Measurements from ENCODE around the gene VIPR2. TPM values are rescaled to one million over a fixed set of nuclear protein-coding genes. Genes with fewer than 3 reads are reported as not detected.

The VIPR2 gene
- total RNA-seq, 6 experiments from 2014 or later = 0.15 to 0.51 (median 0.26) TPM; not detected in 2

GRCh38 chr7:159160450-159160849 lies 15.8 kb upstream of the VIPR2 start:
- ATAC-seq (no peak), DNase-seq (no peak)
- 60% methylated on average over 2 of the region's 7 CpGs for WGBS (ENCODE audit: insufficient coverage, low coverage, low lambda C conversion rate, missing lambda C conversion rate)
- no peak for TF ChIP-seq POLR2A (IDR thresholded peaks at IDR 0.05)
- TF ChIP-seq CTCF (IDR thresholded peaks at IDR 0.05) = no peak
- H3K9me3 ChIP-seq = no peaks in the 10 kb centered on the region
- no peaks in the 10 kb centered on the region for H3K27me3 ChIP-seq
- H3K27ac ChIP-seq = no peak overlapping the region
- no peaks in the 10 kb centered on the region for H3K4me1 ChIP-seq
- intact Hi-C loops (cut with DNase I) = no loop called here
- H3K36me3 ChIP-seq = no peaks in the 10 kb centered on the region
- H3K4me3 ChIP-seq = no peak overlapping the region

DNA sequence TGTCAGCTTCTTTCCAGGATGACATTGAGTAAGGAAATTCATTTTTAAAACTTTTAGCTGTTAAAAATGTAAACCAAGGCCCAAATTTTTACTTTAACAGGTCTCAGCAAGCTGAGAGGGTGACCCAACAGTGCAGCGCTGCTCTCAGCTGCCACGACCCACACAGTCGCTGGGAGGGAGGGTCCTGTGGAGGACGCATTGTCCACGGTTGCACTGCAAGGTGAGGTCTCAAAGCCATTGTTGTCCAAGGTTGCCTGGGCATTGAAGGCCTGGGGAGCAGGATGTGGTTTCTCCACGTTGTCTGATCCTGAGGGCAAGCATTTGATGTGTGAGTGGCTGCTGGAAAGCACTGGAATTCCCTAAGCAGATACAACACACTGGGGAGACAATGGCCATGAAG lies 15.1 kb upstream of the VIPR2 start:
- intact Hi-C loops (cut with DNase I) = no loop called here
- ATAC-seq (no peak), DNase-seq (no peak)
- Histone ChIP-seq H3K4me1 (no peaks in the 10 kb centered on the region), H3K9me3 (no peaks in the 10 kb centered on the region), H3K27ac (no peak overlapping the region), H3K36me3 (no peaks in the 10 kb centered on the region), H3K4me3 (no peak overlapping the region), H3K27me3 (no peaks in the 10 kb centered on the region)
- 69% methylated on average over 6 of the region's 6 CpGs for WGBS (ENCODE audit: insufficient coverage, low coverage, low lambda C conversion rate, missing lambda C conversion rate)
- TF ChIP-seq CTCF (IDR thresholded peaks at IDR 0.05) (no peak), POLR2A (IDR thresholded peaks at IDR 0.05) (no peak)

- no peaks in the 10 kb centered on the region for H3K4me1 ChIP-seq
- ATAC-seq (no peak), DNase-seq (no peak)
- H3K36me3 ChIP-seq = no peaks in the 10 kb centered on the region
- WGBS (ENCODE audit: insufficient coverage, low coverage, low lambda C conversion rate, missing lambda C conversion rate) = 37% methylated on average over 7 of the region's 14 CpGs
- H3K27me3 ChIP-seq = no peaks in the 10 kb centered on the region
- TF ChIP-seq CTCF (IDR thresholded peaks at IDR 0.05) (no peak), POLR2A (IDR thresholded peaks at IDR 0.05) (no peak)
- intact Hi-C loops (cut with DNase I) = no loop called here
- no peak overlapping the region for H3K27ac ChIP-seq
- no peaks in the 10 kb centered on the region for H3K9me3 ChIP-seq
- H3K4me3 ChIP-seq = no peak overlapping the region
Measured at GRCh38 chr7:159158888-159159405, 14.3 kb upstream of the VIPR2 start.

DNA sequence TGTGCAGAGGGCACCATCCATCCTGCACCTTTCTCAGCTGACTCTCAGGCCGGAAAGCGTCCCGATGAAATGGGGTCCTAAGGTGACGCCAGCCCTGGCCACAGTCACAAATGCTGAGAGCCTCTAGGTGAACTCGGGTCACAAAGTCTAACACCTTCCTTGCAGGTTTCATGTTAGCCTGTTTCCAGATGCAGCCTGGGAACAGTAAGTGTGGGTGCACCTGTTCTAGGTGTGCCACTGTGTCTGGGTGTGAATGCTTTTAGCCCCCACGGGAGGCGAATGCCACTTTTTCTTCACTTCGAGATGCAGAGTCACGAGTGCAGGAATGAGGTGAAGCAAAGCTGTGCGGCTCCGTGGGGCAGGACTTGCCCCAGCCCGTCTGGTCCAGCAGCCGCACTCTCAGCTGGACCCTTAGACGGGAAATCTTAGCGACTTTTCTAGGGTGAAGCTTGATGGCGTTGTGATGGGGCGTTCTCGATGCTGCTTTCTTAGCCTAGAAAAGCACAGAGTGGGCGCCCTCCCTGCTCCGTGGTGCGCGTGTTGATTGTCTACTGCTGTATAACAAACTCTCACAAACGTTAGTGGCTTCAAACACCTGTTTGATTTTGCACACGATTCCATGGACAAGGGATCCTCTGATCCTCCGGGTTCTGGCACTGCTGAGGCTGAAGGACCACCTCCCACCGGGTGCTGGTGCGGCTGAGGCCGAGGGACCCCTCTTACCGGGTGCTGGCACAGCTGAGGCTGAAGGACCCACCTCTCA lies 13.6 kb upstream of the VIPR2 start:
- intact Hi-C loops (cut with DNase I) = no loop called here
- DNase-seq (no peak), ATAC-seq (no peak)
- no peaks in the 10 kb centered on the region for H3K4me1 ChIP-seq
- no peaks in the 10 kb centered on the region for H3K27me3 ChIP-seq
- H3K27ac ChIP-seq = no peak overlapping the region
- no peak for TF ChIP-seq POLR2A (IDR thresholded peaks at IDR 0.05)
- TF ChIP-seq CTCF (IDR thresholded peaks at IDR 0.05) = no peak
- no peak overlapping the region for H3K4me3 ChIP-seq
- WGBS (ENCODE audit: insufficient coverage, low coverage, low lambda C conversion rate, missing lambda C conversion rate) = 68% methylated on average over 16 of the region's 29 CpGs
- H3K36me3 ChIP-seq = no peaks in the 10 kb centered on the region
- no peaks in the 10 kb centered on the region for H3K9me3 ChIP-seq
